ENCODE measurements around the gene SCAF11.

The SCAF11 gene

DNA sequence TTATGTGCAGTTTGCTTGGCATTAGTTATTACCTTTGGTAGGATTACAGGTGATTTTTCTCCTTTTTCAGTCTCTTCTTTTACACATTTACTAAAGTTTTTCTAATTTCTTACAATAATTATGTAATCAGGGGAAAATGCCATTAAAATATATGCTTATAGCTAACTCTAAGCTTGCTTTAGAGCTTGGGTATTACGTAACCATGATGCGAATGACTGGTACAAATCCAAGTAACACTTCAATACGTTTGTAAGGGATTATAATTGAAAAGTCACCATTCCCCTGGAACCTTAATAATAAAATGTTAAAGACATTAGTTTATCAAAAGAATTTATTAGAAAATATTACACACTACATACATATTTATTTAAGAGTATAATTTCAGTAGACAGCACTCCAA is 71.6 kb downstream of the SCAF11 start:
- DNase-seq (ENCODE audit: low read depth in 3 of 3): no peak

DNA sequence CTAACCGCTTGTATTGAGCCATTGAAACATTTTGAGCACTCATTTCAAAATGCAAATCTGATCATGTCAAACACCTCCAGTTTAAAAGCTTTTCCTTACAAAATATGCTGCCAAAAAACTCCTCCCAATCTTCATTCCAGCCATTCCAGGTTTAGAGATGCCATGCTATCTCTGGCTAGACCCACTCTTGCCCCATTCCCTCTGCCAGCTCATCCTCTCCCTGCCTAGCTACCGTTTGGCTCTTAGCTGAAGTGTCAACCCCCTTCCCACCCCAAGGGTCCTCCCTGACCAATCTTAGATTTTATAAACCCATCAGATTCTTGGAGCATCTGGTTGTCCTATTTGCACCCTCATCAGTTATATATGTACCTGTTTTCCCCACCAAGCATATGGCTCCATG is 75.0 kb downstream of the SCAF11 start:
- no peak for DNase-seq (ENCODE audit: low read depth in 3 of 3)

- no peak for DNase-seq (ENCODE audit: low read depth in 3 of 3)
Measured at GRCh38 chr12:45914090-45914489, 76.3 kb downstream of the SCAF11 start.

GRCh38 chr12:45913631-45914030 is 76.7 kb downstream of the SCAF11 start:
- DNase-seq (ENCODE audit: low read depth in 3 of 3): no peak

GRCh38 chr12:45912774-45913173 is 77.6 kb downstream of the SCAF11 start:
- DNase-seq (ENCODE audit: low read depth in 3 of 3): no peak

DNA sequence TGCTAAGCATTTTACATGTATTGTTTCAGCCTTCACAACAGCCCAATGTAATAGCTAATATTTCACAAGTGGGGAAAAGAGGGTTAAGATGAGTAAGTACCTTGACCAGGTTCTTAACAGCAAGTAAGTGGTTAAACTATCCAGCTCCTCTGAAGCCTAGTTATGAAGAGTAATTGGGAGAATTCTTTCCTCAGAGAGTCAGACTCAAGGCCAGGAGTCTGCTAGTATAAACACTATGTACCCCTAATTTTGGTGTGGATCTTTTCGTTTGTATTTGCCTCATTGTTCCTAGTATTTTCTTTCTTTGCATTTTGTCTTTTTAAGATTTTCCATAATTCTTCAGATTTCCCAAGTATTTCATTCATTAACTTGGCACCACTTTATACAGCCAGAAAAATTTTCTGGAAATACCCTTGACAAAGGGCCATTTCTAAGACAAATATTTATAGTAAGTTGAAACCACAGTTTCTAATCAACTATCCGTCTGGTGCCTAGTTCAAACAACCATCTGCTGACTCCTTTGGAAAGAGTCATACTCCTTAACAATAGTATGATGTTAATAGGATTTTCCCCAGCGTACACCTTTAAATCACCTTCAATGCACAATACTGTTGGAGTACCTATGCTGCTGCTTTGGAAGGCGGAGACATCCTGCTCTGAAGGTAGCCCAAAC is 81.2 kb downstream of the SCAF11 start:
- DNase-seq (ENCODE audit: low read depth in 3 of 3): no peak

- DNase-seq (ENCODE audit: low read depth in 3 of 3): no peak
Measured at GRCh38 chr12:45907955-45908354, 82.4 kb downstream of the SCAF11 start.

DNA sequence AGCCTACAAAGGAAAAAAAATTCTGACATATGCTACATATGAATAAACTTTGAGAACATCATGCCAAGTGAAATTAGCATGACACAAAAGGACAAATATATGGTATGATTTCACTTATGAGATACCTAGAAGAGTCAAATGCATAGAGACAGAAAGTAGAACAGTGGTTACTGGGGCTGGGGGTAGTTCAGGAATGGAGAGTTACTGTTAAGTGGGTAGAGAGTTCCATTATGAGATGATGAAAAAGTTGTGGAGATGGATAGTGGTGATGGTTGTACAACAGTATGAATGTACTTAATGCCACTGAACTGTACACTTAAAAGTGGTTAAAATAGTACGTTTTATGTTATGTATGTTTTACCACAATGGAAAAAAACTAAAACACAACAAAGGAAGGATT is 92.3 kb downstream of the SCAF11 start:
- no peak for DNase-seq (ENCODE audit: low read depth in 3 of 3)

- DNase-seq (ENCODE audit: low read depth in 3 of 3): no peak
Measured at GRCh38 chr12:45895961-45896360, 94.4 kb downstream of the SCAF11 start.

- no peak for DNase-seq (ENCODE audit: low read depth in 3 of 3)
Measured at GRCh38 chr12:45893240-45893639, 97.1 kb downstream of the SCAF11 start.

DNA sequence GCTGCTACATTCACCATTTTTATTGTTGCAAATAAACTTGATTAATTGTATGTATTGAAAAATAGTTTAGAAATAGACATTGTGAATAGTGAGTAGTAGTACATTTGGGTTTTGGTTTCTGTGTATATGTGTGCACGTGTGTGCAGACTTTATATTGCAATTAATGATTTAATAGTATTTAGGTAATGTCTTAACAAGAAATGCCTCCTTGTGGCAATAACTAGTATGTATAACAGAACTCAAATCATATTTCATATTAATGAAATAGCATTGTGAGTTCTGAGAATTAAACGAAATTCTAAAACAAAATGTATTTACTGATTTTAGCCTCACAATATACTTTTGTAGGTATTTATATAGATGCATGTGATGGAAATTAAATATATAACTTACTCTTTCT is 100.1 kb downstream of the SCAF11 start:
- DNase-seq (ENCODE audit: low read depth in 3 of 3): no peak

- DNase-seq (ENCODE audit: low read depth in 3 of 3): no peak
Measured at GRCh38 chr12:45887544-45887943, 102.8 kb downstream of the SCAF11 start.

DNA sequence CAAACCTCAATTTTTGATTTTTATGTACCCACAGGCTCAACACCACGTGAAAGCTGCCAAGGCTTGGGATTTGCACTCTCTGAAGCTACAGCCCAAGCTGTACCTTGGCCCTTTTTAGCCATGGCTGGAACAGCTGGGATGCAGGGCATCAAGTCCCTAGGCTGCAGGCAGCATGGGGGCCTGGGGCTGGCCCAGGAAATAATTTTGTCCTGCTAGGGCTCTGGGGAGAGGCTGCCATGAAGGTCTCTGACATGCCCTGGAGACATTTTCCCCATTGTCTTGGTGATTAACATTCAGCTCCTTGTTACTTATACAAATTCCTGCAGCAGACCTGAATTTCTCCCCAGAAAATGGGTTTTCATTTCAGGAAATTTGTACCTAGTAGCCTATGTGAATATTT is 103.7 kb downstream of the SCAF11 start:
- no peak for DNase-seq (ENCODE audit: low read depth in 3 of 3)

- DNase-seq (ENCODE audit: low read depth in 3 of 3): no peak
Measured at GRCh38 chr12:45883187-45883586, 107.2 kb downstream of the SCAF11 start.

DNA sequence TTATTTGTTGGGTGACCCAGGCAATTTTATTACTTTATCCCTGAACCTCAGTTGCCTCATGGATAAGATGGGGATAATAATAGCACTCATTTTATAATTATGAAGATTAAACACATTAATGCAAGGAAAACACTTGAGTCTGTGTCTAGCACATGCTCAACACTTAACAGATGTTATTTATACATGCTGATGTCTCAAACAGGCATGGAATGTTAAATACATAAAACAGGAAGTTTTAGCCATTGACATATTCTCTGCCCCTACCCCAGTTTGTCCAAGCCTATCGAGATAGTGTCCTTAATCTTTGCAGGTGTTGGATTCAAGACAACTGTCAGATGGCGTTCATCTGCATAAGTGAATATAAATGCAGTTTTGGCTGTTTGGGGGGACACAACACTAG is 109.8 kb downstream of the SCAF11 start:
- DNase-seq (ENCODE audit: low read depth in 3 of 3): no peak

DNA sequence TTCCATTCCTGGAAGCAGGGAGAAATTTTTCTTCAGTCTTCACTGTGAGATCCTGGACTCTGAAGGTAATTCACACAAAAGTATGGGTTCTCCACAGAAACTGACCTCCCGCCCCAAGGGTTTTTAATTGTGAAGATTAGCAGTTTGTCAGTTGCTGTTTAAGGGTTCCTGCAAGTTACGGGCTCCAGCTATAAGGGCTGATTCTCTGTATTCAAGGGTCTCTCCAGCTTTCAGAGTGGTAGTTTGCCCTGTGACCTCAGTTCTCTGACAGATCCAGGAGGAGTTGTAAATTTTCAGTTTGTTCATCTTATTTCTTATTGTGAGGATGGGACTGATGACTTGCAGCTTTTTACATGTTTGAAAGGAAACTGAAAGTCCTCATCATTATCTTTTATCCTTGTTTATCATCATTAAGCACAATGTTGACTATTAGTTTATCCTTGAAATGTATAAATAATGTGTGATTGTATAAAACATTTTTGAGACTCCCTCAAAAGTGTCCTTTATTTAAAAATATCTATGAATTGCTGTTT is 110.9 kb downstream of the SCAF11 start:
- DNase-seq (ENCODE audit: low read depth in 3 of 3): no peak

GRCh38 chr12:45878630-45879255 is 111.6 kb downstream of the SCAF11 start:
- DNase-seq (ENCODE audit: low read depth in 3 of 3): peak in 1 of 3 experiments; percentile 7

- no peak for DNase-seq (ENCODE audit: low read depth in 3 of 3)
Measured at GRCh38 chr12:45877069-45877468, 113.3 kb downstream of the SCAF11 start.

DNA sequence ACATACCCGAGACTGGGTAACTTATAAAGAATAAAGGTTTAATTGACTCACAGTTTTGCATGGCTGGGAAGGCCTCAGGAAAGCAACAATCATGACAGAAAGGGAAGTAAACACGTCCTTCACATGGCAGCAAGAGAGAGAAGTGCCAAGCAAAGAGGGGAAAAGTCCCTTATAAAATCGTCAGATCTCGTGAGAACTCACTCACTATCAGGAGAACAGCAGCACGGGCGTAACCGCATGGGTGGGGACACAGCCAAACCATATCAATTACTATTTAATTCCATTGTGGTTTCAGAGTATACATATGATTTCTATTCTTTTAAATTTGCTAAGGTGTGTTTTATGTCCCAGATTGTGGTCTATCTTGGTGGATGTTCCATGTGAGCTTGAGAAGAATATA is 117.9 kb downstream of the SCAF11 start:
- no peak for DNase-seq (ENCODE audit: low read depth in 3 of 3)

Data from stimulated activated CD4-positive, alpha-beta T cell treated with anti-CD3 and anti-CD28 coated beads, TNF-alpha, amount 100 ng/mL, for 24 hours (primary cell).